HG03565 (cell line): ENCODE results near the gene ZNF778.
"Not testable (repeated sequence)": the region's sequence is repeated elsewhere in the genome, so short reads cannot be mapped to it uniquely, and the experiment has no call there.

Experiments used
- ATAC-seq: cut with Tn5 transposase; IDR thresholded peaks from one replicate; pipeline ENCODE4 v1.9.1; 2021; ENCODE audit warnings: mild to moderate bottlenecking, moderate library complexity; ENCODE audit not compliant: unreplicated experiment

The ZNF778 gene

GRCh38 chr16:89179656-89180315 lies 37.7 kb upstream of the ZNF778 start:
- no peak for ATAC-seq

- ATAC-seq, result no peak
Observed at GRCh38 chr16:89183463-89183862, 34.0 kb upstream of the ZNF778 start.

GRCh38 chr16:89183975-89184676 lies 33.4 kb upstream of the ZNF778 start:
- no peak for ATAC-seq

GRCh38 chr16:89184677-89184932 lies 32.9 kb upstream of the ZNF778 start:
- ATAC-seq, result no peak

- ATAC-seq, result no peak
Observed at GRCh38 chr16:89184933-89185794, 32.3 kb upstream of the ZNF778 start.

- not testable (repeated sequence) for ATAC-seq
Observed at GRCh38 chr16:89185887-89186592, 31.5 kb upstream of the ZNF778 start.

GRCh38 chr16:89186593-89187031 lies 30.9 kb upstream of the ZNF778 start:
- not testable (repeated sequence) for ATAC-seq

- ATAC-seq, result no peak
Observed at GRCh38 chr16:89187032-89187769, 30.3 kb upstream of the ZNF778 start.

- ATAC-seq, result no peak
Observed at GRCh38 chr16:89187770-89188392, 29.6 kb upstream of the ZNF778 start.

- not testable (repeated sequence) for ATAC-seq
Observed at GRCh38 chr16:89188471-89189357, 28.8 kb upstream of the ZNF778 start.

- ATAC-seq, result no peak
Observed at GRCh38 chr16:89189358-89190025, 28.0 kb upstream of the ZNF778 start.

GRCh38 chr16:89190150-89190958 lies 27.1 kb upstream of the ZNF778 start:
- ATAC-seq, result no peak

- no peak for ATAC-seq
Observed at GRCh38 chr16:89191033-89191900, 26.2 kb upstream of the ZNF778 start.

GRCh38 chr16:89191901-89192185 lies 25.7 kb upstream of the ZNF778 start:
- ATAC-seq, result no peak

GRCh38 chr16:89192186-89192955 lies 25.1 kb upstream of the ZNF778 start:
- not testable (repeated sequence) for ATAC-seq

- no peak for ATAC-seq
Observed at GRCh38 chr16:89192956-89193575, 24.4 kb upstream of the ZNF778 start.
